Esophagus (tissue), 2 donors: ENCODE data around the gene BRF1. TPM values are rescaled to one million over a fixed set of nuclear protein-coding genes. Genes with fewer than 3 reads are reported as not detected.
"Not testable (repeated sequence)": the region's sequence is repeated elsewhere in the genome, so short reads cannot be mapped to it uniquely, and the experiment has no call there.

ENCODE experiments used
- H3K27ac ChIP-seq, 2 donors: one replicate each; pipeline ENCODE4 v1.5.1; 2013; ENCODE audit warnings: low read depth in 2 of 2, mild to moderate bottlenecking in 2 of 2, inconsistent platforms in 1 of 2, low read length in 1 of 2, moderate library complexity in 1 of 2
- H3K27me3 ChIP-seq, 2 donors: one replicate each; pipeline ENCODE4 v1.6.1; 2013; ENCODE audit warnings: low read length in 2 of 2, control low read depth in 1 of 2, mild to moderate bottlenecking in 1 of 2; ENCODE audit not compliant: insufficient read depth in 2 of 2, control insufficient read depth in 1 of 2
- H3K36me3 ChIP-seq, 2 donors: one replicate each; pipeline ENCODE4 v1.6.1; 2013; ENCODE audit warnings: low read length in 1 of 2; ENCODE audit not compliant: control insufficient read depth in 2 of 2, insufficient read depth in 2 of 2
- H3K4me1 ChIP-seq, 2 donors: one replicate each; pipeline ENCODE4 v1.6.1; 2013; ENCODE audit warnings: low read length in 1 of 2; ENCODE audit not compliant: control insufficient read depth in 2 of 2, insufficient read depth in 2 of 2
- H3K4me3 ChIP-seq, 2 donors: one replicate each; pipeline ENCODE4 v1.5.1; 2013; ENCODE audit warnings: low read length in 2 of 2, mild to moderate bottlenecking in 2 of 2, low read depth in 1 of 2, moderate library complexity in 1 of 2
- H3K9me3 ChIP-seq, 2 donors: one replicate each; pipeline ENCODE4 v1.6.1; 2013; ENCODE audit warnings: mild to moderate bottlenecking in 2 of 2, low read depth in 1 of 2, low read length in 1 of 2, moderate library complexity in 1 of 2; ENCODE audit not compliant: control insufficient read depth in 2 of 2, insufficient read depth in 1 of 2
- WGBS, 2 donors: extraction: QIAGEN DNeasy Blood & Tissue Kit; methylation state at CpG; one replicate each; pipeline ENCODE4 v1.1.7; 2013; 5-methylcytosine and 5-hydroxymethylcytosine counted together
- polyA plus RNA-seq, 2 donors: library from polyadenylated mRNA; stranded (reverse); fragments of 200-250 nt; gene quantifications; one replicate each; pipeline ENCODE4 v1.2.3, GENCODE V29; 2013
- donor health status: healthy with polysubstance abuse.
- donor health status: Bipolar disorder and iron deficiency.

The BRF1 gene
- polyA plus RNA-seq, 2 donors = 11.1 to 30.2 TPM

- no peaks in the 10 kb centered on the region for H3K27me3 ChIP-seq
- H3K4me1 ChIP-seq = peaks cover 3 to 11% of the 10 kb centered on the region in 2 donors
- 58 to 64% methylated on average over 19 to 20 of the region's 20 CpGs for WGBS, 2 donors
- no peak overlapping the region for H3K4me3 ChIP-seq
- no peaks in the 10 kb centered on the region for H3K9me3 ChIP-seq
- H3K27ac ChIP-seq = no peak overlapping the region
- H3K36me3 ChIP-seq = peaks cover 0 to 14% of the 10 kb centered on the region in 2 donors
These were observed 40.3 kb upstream of the BRF1 start for GRCh38 chr14:105340821-105341733.

DNA sequence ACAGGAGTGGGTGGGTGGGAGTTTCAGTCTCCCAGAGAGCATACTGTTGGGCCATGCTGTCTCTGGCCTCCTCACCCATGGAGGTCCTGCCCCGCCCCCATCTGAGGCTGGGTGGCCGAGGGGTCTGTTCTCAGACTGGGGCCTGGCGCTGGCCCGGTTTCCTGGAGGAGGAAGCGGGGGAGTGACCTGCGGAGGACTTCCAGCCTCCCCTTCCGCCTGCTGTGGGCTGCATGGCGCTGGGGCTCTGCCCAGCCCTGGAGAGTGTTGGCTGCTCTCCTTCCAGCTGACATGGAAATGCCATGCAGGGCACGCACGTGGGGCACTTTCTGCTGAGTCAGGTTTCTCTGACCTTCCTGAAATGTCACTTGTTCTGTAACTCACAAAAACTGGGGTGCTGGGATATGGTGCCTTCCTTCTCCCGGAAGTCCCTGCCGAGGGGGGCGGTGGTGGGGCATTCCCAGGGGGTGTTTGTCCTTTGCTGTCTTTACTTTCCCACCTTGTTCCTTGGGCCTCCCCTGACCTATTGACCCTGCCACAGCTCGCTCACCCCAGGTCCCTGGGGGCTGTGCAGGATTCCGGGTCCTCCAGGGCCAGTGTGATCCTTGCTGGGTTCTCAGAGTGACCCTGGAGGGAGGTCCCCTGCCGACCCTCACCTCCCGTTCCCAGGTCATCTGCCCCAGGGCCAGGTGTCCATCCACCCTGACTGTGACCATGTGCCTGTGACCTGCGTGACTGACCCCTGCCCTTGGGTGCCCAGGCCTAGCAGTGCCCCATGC is 37.4 kb upstream of the BRF1 start:
- Histone ChIP-seq H3K36me3 (peaks cover 0 to 14% of the 10 kb centered on the region in 2 donors), H3K4me1 (peaks cover 8 to 21% of the 10 kb centered on the region in 2 donors), H3K27me3 (no peaks in the 10 kb centered on the region), H3K27ac (no peak overlapping the region), H3K4me3 (no peak overlapping the region), H3K9me3 (no peaks in the 10 kb centered on the region)
- 65 to 74% methylated on average over 18 of the region's 18 CpGs for WGBS, 2 donors

DNA sequence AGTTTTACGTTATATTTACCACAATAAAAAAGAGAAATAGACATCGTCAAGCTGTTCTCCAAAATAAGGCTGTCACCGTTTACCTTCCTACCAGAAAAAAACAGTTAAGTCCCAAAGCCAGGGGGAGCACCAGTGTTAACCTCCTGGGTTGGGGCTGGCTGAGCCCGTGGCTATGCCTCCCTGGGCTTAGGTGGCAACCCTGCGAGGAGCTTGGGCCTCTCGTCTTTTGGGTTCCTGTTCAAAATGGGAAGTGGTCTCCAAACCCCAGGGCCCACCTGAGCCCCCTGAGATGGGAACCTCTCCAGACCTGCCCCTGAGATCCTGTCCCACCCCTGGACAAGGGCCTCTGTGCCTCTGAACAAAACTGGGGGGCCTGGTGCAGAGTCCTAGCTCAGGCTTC is 36.6 kb upstream of the BRF1 start:
- Histone ChIP-seq H3K4me3 (no peak overlapping the region), H3K27ac (no peak overlapping the region), H3K9me3 (no peaks in the 10 kb centered on the region), H3K4me1 (peaks cover 9 to 23% of the 10 kb centered on the region in 2 donors), H3K27me3 (no peaks in the 10 kb centered on the region), H3K36me3 (peaks cover 0 to 12% of the 10 kb centered on the region in 2 donors)
- WGBS, 2 donors = 87 to 89% methylated on average over 6 of the region's 6 CpGs

DNA sequence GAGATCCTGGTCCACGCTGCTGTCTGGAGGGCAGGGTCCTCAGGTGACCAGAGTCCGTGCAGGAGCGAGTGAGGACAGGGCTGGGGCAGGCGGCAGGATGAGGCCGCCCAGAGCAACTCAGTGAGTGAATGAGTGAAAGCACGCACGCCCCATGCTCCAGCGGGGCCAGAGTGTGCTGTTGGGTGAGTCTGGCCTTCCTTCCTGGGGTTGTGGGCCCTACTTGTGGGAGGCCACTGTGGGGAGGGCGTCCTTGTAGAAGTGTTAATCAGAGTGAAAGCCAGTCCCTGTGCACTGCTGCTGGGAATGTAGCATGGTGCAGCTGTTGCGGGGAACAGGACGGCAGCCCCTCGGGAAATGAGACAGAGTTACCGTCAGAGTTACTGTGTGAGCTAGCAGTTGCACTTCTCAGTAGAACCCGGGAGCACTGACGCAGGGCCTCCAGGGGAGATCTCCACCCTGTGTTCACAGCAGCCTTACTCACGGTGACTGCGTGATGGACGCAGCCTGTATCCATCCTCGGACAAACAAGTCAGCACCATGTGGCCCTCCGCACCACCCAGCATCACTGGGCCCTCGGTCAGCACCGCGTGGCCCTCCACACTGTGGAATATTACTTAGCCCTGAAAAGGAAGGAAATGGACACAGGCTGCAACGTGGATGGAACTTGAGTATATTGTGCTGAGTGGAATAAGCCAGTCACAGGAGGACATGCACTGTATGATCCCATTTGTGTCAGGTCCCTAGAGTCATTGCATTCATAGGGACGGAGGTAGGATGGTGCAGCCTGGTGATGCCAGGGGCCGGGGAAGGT is 35.9 kb upstream of the BRF1 start:
- no peak overlapping the region for H3K4me3 ChIP-seq
- no peaks in the 10 kb centered on the region for H3K27me3 ChIP-seq
- 93 to 94% methylated on average over 26 of the region's 26 CpGs for WGBS, 2 donors
- no peaks in the 10 kb centered on the region for H3K9me3 ChIP-seq
- H3K36me3 ChIP-seq = peaks cover 0 to 12% of the 10 kb centered on the region in 2 donors
- no peak overlapping the region for H3K27ac ChIP-seq
- peaks cover 9 to 23% of the 10 kb centered on the region in 2 donors for H3K4me1 ChIP-seq

GRCh38 chr14:105335735-105336476 is 35.1 kb upstream of the BRF1 start:
- peaks cover 0 to 12% of the 10 kb centered on the region in 2 donors for H3K36me3 ChIP-seq
- H3K4me1 ChIP-seq = peaks cover 8 to 23% of the 10 kb centered on the region in 2 donors
- no peaks in the 10 kb centered on the region for H3K27me3 ChIP-seq
- WGBS, 2 donors = 78 to 84% methylated on average over 33 of the region's 33 CpGs
- H3K27ac ChIP-seq = no peak overlapping the region
- H3K4me3 ChIP-seq = no peak overlapping the region
- no peaks in the 10 kb centered on the region for H3K9me3 ChIP-seq

DNA sequence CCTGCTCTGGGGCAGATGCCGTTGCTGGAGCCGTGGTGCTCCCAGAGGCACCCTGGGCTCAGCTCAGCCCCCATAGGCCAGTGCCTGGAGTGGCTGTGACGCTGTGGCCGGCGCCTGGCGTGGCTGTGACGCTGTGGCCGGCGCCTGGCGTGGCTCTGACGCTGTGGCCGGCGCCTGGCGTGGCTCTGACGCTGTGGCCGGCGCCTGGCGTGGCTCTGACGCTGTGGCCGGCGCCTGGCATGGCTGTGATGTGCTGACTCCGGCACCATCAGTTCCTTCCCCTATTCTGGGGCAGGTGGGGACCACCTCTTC is 34.4 kb upstream of the BRF1 start:
- 94 to 97% methylated on average over 22 of the region's 22 CpGs for WGBS, 2 donors
- H3K9me3 ChIP-seq = not testable (repeated sequence)

DNA sequence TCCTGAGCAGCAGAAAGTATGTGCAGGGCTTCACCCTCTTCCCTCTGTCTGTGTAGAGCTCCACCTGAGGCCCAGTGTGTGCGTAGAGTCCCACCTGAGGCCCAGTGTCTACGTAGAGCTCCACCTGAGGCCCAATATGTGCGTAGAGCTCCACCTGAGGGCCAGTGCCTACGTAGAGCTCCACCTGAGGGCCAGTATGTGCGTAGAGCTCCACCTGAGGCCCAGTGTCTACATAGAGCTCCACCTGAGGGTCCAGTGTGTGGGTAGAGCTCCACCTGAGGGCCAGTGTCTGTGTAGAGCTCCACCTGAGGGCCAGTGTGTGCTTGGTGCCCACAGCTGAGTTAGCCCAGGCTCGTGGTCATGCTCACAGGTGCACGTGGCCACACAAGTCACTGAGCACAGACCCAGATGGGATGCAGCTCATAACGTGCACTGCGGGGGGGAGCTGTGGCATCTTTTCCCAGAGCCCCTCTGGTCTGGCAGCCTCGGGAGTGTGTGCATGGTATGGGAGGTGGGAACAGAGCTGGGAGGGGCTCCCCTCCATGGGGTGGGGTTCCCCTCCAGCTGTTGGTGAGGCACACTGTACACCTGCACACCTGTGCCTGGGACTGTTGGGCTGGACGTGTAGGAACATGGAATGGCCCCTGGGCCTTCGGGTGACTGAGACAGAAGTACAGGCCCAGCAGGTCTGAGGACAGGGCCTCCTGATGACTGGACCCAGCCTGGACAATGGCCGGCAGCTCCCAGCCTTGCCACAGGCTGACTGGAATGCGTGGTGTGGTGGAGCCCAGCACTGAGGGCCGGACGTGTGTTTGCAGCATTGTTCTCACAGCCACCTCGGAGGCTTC is 33.8 kb upstream of the BRF1 start:
- H3K27ac ChIP-seq = no peak overlapping the region
- WGBS, 2 donors = 87% methylated on average over 17 of the region's 17 CpGs
- H3K27me3 ChIP-seq = no peaks in the 10 kb centered on the region
- H3K4me3 ChIP-seq = no peak overlapping the region
- no peaks in the 10 kb centered on the region for H3K9me3 ChIP-seq
- H3K36me3 ChIP-seq = peaks cover 0 to 12% of the 10 kb centered on the region in 2 donors
- peaks cover 8 to 31% of the 10 kb centered on the region in 2 donors for H3K4me1 ChIP-seq

More for the DNA sequence above, 34.4 kb upstream of the BRF1 start:
- not testable (repeated sequence) for H3K27ac ChIP-seq, H3K27me3 ChIP-seq, H3K4me3 ChIP-seq
- H3K36me3 ChIP-seq = peaks cover 0 to 12% of the 10 kb centered on the region in 2 donors
- H3K4me1 ChIP-seq = peaks cover 7 to 28% of the 10 kb centered on the region in 2 donors

- no peak overlapping the region for H3K27ac ChIP-seq
- peaks cover 0 to 12% of the 10 kb centered on the region in 2 donors for H3K36me3 ChIP-seq
- no peaks in the 10 kb centered on the region for H3K9me3 ChIP-seq
- no peaks in the 10 kb centered on the region for H3K27me3 ChIP-seq
- H3K4me1 ChIP-seq = peaks cover 10 to 34% of the 10 kb centered on the region in 2 donors
- WGBS, 2 donors = 77 to 82% methylated on average over 18 of the region's 18 CpGs
- H3K4me3 ChIP-seq = no peak overlapping the region
These were observed 33.0 kb upstream of the BRF1 start for GRCh38 chr14:105333613-105334364.
